WTC11 (cell line): ENCODE measurements around the gene WNT7A.

Experiments
- ATF2 ChIP-seq: sonication (generic); formaldehyde crosslinking; IDR thresholded peaks from 2 replicates; pipeline ENCODE4 v1.8.1; 2022; ENCODE audit warnings: low read depth, missing genetic modification reagents, borderline replicate concordance
- ATF3 ChIP-seq: sonication (generic); formaldehyde crosslinking; conservative IDR thresholded peaks from 2 replicates; pipeline ENCODE4 v1.8.1; 2022; ENCODE audit warnings: mild to moderate bottlenecking, missing genetic modification reagents
- CBFB ChIP-seq: sonication (generic); formaldehyde crosslinking; IDR thresholded peaks from 2 replicates; pipeline ENCODE4 v1.8.1; 2022; ENCODE audit warnings: mild to moderate bottlenecking, low read depth, missing genetic modification reagents
- CTCF ChIP-seq: fragments of 200-600 bp; IDR thresholded peaks from 2 replicates; pipeline ENCODE4 v1.8.0; 2022; ENCODE audit warnings: antibody characterized with exemption
- E2F1 ChIP-seq: sonication (generic); formaldehyde crosslinking; IDR thresholded peaks from 2 replicates; pipeline ENCODE4 v1.8.0; 2022; ENCODE audit warnings: mild to moderate bottlenecking, missing genetic modification reagents
- GRHL2 ChIP-seq: fragments of 250-450 bp; sonication (Bioruptor Pico); IDR thresholded peaks from 2 replicates; pipeline ENCODE4 v1.8.0; 2022; ENCODE audit warnings: mild to moderate bottlenecking, moderate library complexity; ENCODE audit not compliant: insufficient replicate concordance, severe bottlenecking
- MLX ChIP-seq: sonication (generic); formaldehyde crosslinking; IDR thresholded peaks from 2 replicates; pipeline ENCODE4 v1.8.1; 2023; ENCODE audit warnings: mild to moderate bottlenecking, missing genetic modification reagents, moderate library complexity
- NR3C1 ChIP-seq: sonication (generic); formaldehyde crosslinking; conservative IDR thresholded peaks from 2 replicates; pipeline ENCODE4 v1.8.1; 2023; ENCODE audit warnings: low read depth, mild to moderate bottlenecking, missing genetic modification reagents
- PREB ChIP-seq: sonication (generic); formaldehyde crosslinking; IDR thresholded peaks from 2 replicates; pipeline ENCODE4 v1.8.1; 2022; ENCODE audit warnings: mild to moderate bottlenecking, missing genetic modification reagents, moderate library complexity, borderline replicate concordance
- SP1 ChIP-seq: sonication (generic); formaldehyde crosslinking; conservative IDR thresholded peaks from 2 replicates; pipeline ENCODE4 v1.8.1; 2022; ENCODE audit warnings: missing genetic modification reagents
- USF2 ChIP-seq: sonication (generic); formaldehyde crosslinking; IDR thresholded peaks from 2 replicates; pipeline ENCODE4 v1.8.1; 2023; ENCODE audit warnings: mild to moderate bottlenecking, missing genetic modification reagents, moderate library complexity
- ZNF138 ChIP-seq: sonication (generic); formaldehyde crosslinking; conservative IDR thresholded peaks from 2 replicates; pipeline ENCODE4 v1.8.1; 2022; ENCODE audit warnings: mild to moderate bottlenecking, moderate library complexity, missing genetic modification reagents
- ZNF281 ChIP-seq: sonication (generic); formaldehyde crosslinking; IDR thresholded peaks from 2 replicates; pipeline ENCODE4 v1.8.0; 2023; ENCODE audit warnings: mild to moderate bottlenecking, missing genetic modification reagents

- no peak for TF ChIP-seq NR3C1 (CRISPR knock-in tag)
- no peak for TF ChIP-seq CTCF
- TF ChIP-seq CBFB: no peak
- no peak for TF ChIP-seq ZNF138 (CRISPR knock-in tag)
- no peak for TF ChIP-seq USF2 (CRISPR knock-in tag)
- TF ChIP-seq SP1 (CRISPR knock-in tag): no peak
- TF ChIP-seq ATF2: no peak
- TF ChIP-seq MLX (CRISPR knock-in tag): no peak
- TF ChIP-seq GRHL2: no peak
- no peak for TF ChIP-seq ATF3
- TF ChIP-seq E2F1: no peak
- TF ChIP-seq PREB: no peak
- no peak for TF ChIP-seq ZNF281
These were observed 10.8 kb downstream of the WNT7A start for GRCh38 chr3:13868844-13869724.
